Pancreas (tissue), 10 donors: Measurements from ENCODE around the gene PNPLA3. TPM values are rescaled to one million over a fixed set of nuclear protein-coding genes. Genes with fewer than 3 reads are reported as not detected.

Source experiments
- ATAC-seq, 4 donors: fragments of 200-7000 bp; cut with Tn5 transposase; one replicate each; pipeline versions ENCODE4 v1.8.0 to v1.9.1; 2020; ENCODE audit warnings: mild to moderate bottlenecking in 4 of 4, moderate library complexity in 4 of 4
- DNase-seq, 6 donors: peaks; one replicate each; pipeline ENCODE4 v3.0.0-alpha.2; 2020
- FAIRE-seq: peaks from 2 replicates; lab custom pipeline; 2012; peaks lifted over from hg19 to GRCh38; lab: Jason Lieb, UNC
- H3K27ac ChIP-seq, 4 donors: fragments of 200-600 bp; sonication (generic); 1 replicate in 3 of 4; 2 replicates in 1 of 4; pipeline versions ENCODE4 v1.5.0 to v1.8.0; 2020
- H3K27me3 ChIP-seq, 4 donors: fragments of 200-600 bp; one replicate each; pipeline ENCODE4 v1.8.0; 2021
- H3K36me3 ChIP-seq, 3 donors: fragments of 200-600 bp; sonication (generic) in 1 of 3; one replicate each; pipeline versions ENCODE4 v1.5.0 to v1.8.0; 2020 to 2021
- H3K4me1 ChIP-seq, 3 donors: fragments of 200-600 bp; one replicate each; pipeline ENCODE4 v1.8.0; 2021
- H3K4me3 ChIP-seq, 4 donors: fragments of 200-600 bp; sonication (generic) in 2 of 4; one replicate each; pipeline versions ENCODE4 v1.5.0 to v1.8.0; 2020 to 2021
- H3K9me3 ChIP-seq, 4 donors: fragments of 200-600 bp; one replicate each; pipeline ENCODE4 v1.8.0; 2021
- CTCF ChIP-seq, 4 donors: fragments of 200-600 bp; sonication (generic) in 3 of 4; IDR thresholded peaks; one replicate each; pipeline versions ENCODE4 v1.5.0 to v1.8.0; 2021; ENCODE audit warnings: antibody characterized with exemption in 4 of 4
- WGBS, 2 donors: extraction: QIAGEN DNeasy Blood & Tissue Kit; methylation state at CpG; one replicate each; pipeline ENCODE4 v1.1.7; 2013; 5-methylcytosine and 5-hydroxymethylcytosine counted together
- intact Hi-C, 3 donors: fragments of 100-400 bp; cut with DNase I; formaldehyde crosslinking; loops; one replicate each; pipeline versions ENCODE4 v1.11.1 to v1.14.2; 2022
- polyA plus RNA-seq, 2 donors: library from polyadenylated mRNA; stranded (reverse); fragments of 200-250 nt; gene quantifications; one replicate each; pipeline ENCODE4 v1.2.3, GENCODE V29; 2013
- total RNA-seq, 6 donors: library from RNA; stranded (reverse); fragmentation: NEBNext Ultra II Directional in 4 of 6; extraction: Animal tissue kit (Norgen Biotek cat#: 25700) in 4 of 6; gene quantifications; one replicate each; pipeline versions ENCODE4 v1.2.1 to v1.2.4, GENCODE V29; 2021 to 2023
- donor health status: healthy with polysubstance abuse.
- donor health status: DM: no; HTN: no; CAD: no; lungs with moderate emphysema.
- donor health status: DM: no; HTN: no; CAD: no.
- donor health status: control.
- donor health status: control.
- donor health status: Bipolar disorder and iron deficiency.
- donor health status: DM: yes; HTN: yes; CAD: no.
- donor health status: DM: no; HTN: no; CAD: no.
- donor health status: DM: no; HTN: no; CAD: no.
- donor health status: DM: yes; HTN: yes; CAD: no.

The PNPLA3 gene
- total and polyA plus RNA-seq, 8 donors = 0.07 to 0.70 (median 0.18) TPM; not detected in 2

DNA sequence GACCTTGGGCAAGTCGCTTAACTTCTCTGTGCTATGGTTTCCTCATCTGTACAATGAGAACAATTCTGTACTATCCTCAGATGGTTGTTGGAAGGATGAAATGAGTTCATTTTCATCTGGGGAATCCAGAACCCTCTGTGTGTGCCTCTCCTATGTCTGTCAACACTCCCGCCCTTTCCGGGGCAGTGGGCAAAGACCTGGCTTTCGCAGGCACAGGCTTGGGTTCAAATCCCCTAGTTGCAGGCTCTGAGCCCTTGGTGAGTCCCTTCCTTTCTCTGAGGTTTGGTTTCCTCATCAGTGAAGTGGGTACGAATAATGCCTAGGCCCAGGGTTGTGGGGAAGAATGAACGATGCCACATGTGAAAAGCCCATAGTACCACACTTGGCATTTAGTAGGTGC lies 37.8 kb upstream of the PNPLA3 start:
- no peak for FAIRE-seq
- ATAC-seq = no peak
- 57 to 74% methylated on average over 6 of the region's 6 CpGs for WGBS, 2 donors
- H3K36me3 ChIP-seq = no peaks in the 10 kb centered on the region
- H3K4me3 ChIP-seq = no peak overlapping the region
- no peaks in the 10 kb centered on the region for H3K9me3 ChIP-seq
- H3K4me1 ChIP-seq = no peaks in the 10 kb centered on the region
- H3K27ac ChIP-seq = no peak overlapping the region
- peaks cover 0 to 17% (median 0%) of the 10 kb centered on the region in 4 donors for H3K27me3 ChIP-seq
- intact Hi-C loops = no loop called here
- TF ChIP-seq CTCF (IDR thresholded peaks at IDR 0.05) = no peak
- DNase-seq = peak in 1 of 6 donors; percentile 17

GRCh38 chr22:43886231-43886630 lies 37.4 kb upstream of the PNPLA3 start:
- intact Hi-C loops = no loop called here
- H3K36me3 ChIP-seq = no peaks in the 10 kb centered on the region
- 38 to 61% methylated on average over 8 of the region's 8 CpGs for WGBS, 2 donors
- H3K4me3 ChIP-seq = no peak overlapping the region
- DNase-seq (peak in 1 of 6 donors; percentile 28), ATAC-seq (no peak), FAIRE-seq (no peak)
- H3K9me3 ChIP-seq = no peaks in the 10 kb centered on the region
- H3K27me3 ChIP-seq = peaks cover 0 to 17% (median 0%) of the 10 kb centered on the region in 4 donors
- no peak overlapping the region for H3K27ac ChIP-seq
- TF ChIP-seq CTCF (IDR thresholded peaks at IDR 0.05) = no peak
- no peaks in the 10 kb centered on the region for H3K4me1 ChIP-seq

- Histone ChIP-seq H3K4me3 (no peak overlapping the region), H3K36me3 (no peaks in the 10 kb centered on the region), H3K27ac (no peak overlapping the region), H3K9me3 (no peaks in the 10 kb centered on the region), H3K4me1 (no peaks in the 10 kb centered on the region), H3K27me3 (peaks cover 0 to 26% (median 3%) of the 10 kb centered on the region in 4 donors)
- ATAC-seq (no peak), DNase-seq (no peak), FAIRE-seq (no peak)
- intact Hi-C loops = no loop called here
- WGBS, 2 donors = 49 to 56% methylated on average over 4 of the region's 4 CpGs
- no peak for TF ChIP-seq CTCF (IDR thresholded peaks at IDR 0.05)
Measured at GRCh38 chr22:43887391-43887790, 36.2 kb upstream of the PNPLA3 start.

- intact Hi-C loops = no loop called here
- peaks cover 0 to 26% (median 3%) of the 10 kb centered on the region in 4 donors for H3K27me3 ChIP-seq
Measured at GRCh38 chr22:43888740-43889139, 34.9 kb upstream of the PNPLA3 start.

More at GRCh38 chr22:43888740-43889139, 34.9 kb upstream of the PNPLA3 start:
- H3K27ac ChIP-seq = no peak overlapping the region
- FAIRE-seq (no peak), ATAC-seq (no peak), DNase-seq (peak in 1 of 6 donors; percentile 5)
- no peak overlapping the region for H3K4me3 ChIP-seq
- whole genome bisulfite sequencing, 2 donors = 52 to 63% methylated on average over 4 of the region's 4 CpGs
- TF ChIP-seq CTCF (IDR thresholded peaks at IDR 0.05) = no peak
- H3K9me3 ChIP-seq = no peaks in the 10 kb centered on the region
- H3K4me1 ChIP-seq = no peaks in the 10 kb centered on the region
- H3K36me3 ChIP-seq = no peaks in the 10 kb centered on the region
